Small intestine (tissue), 7 donors: Measurements from ENCODE around the gene RSBN1. TPM values are rescaled to one million over a fixed set of nuclear protein-coding genes. Genes with fewer than 3 reads are reported as not detected.

Experiments used
- DNase-seq, 2 donors: peaks; one replicate each; pipeline versions ENCODE4 v3.0.0 to v3.0.0-alpha.2; 2013
- FAIRE-seq: peaks from 2 replicates; lab custom pipeline; 2012; peaks lifted over from hg19 to GRCh38; lab: Jason Lieb, UNC
- H3K27ac ChIP-seq, 3 donors: one replicate each; pipeline ENCODE4 v1.5.1; 2013; ENCODE audit warnings: low read length in 2 of 3, mild to moderate bottlenecking in 2 of 3, control low read depth in 1 of 3, inconsistent platforms in 1 of 3, low read depth in 1 of 3, moderate library complexity in 1 of 3
- H3K27me3 ChIP-seq, 3 donors: one replicate each; pipeline ENCODE4 v1.6.1; 2013; ENCODE audit warnings: low read length in 3 of 3, inconsistent platforms in 1 of 3; ENCODE audit not compliant: control insufficient read depth in 3 of 3, insufficient read depth in 3 of 3
- H3K36me3 ChIP-seq, 3 donors: one replicate each; pipeline ENCODE4 v1.6.1; 2013; ENCODE audit warnings: low read length in 3 of 3, inconsistent platforms in 1 of 3, low read depth in 1 of 3, mild to moderate bottlenecking in 1 of 3, moderate library complexity in 1 of 3; ENCODE audit not compliant: control insufficient read depth in 3 of 3, insufficient read depth in 2 of 3
- H3K4me1 ChIP-seq, 3 donors: one replicate each; pipeline ENCODE4 v1.6.1; 2013; ENCODE audit warnings: low read length in 2 of 3, inconsistent platforms in 1 of 3, low read depth in 1 of 3, mild to moderate bottlenecking in 1 of 3, moderate library complexity in 1 of 3; ENCODE audit not compliant: control insufficient read depth in 3 of 3, insufficient read depth in 2 of 3
- H3K4me3 ChIP-seq, 3 donors: one replicate each; pipeline ENCODE4 v1.5.1; 2013; ENCODE audit warnings: low read length in 3 of 3, control low read depth in 1 of 3, inconsistent platforms in 1 of 3, low read depth in 1 of 3, mild to moderate bottlenecking in 1 of 3, moderate library complexity in 1 of 3
- H3K9me3 ChIP-seq, 2 donors: one replicate each; pipeline ENCODE4 v1.6.1; 2013; ENCODE audit warnings: low read depth in 1 of 2, low read length in 1 of 2; ENCODE audit not compliant: control insufficient read depth in 2 of 2, insufficient read depth in 1 of 2
- WGBS, 3 donors: extraction: QIAGEN DNeasy Blood & Tissue Kit; methylation state at CpG; one replicate each; pipeline ENCODE4 v1.1.7; 2013; 5-methylcytosine and 5-hydroxymethylcytosine counted together
- polyA plus RNA-seq, 4 donors: library from polyadenylated mRNA; stranded (reverse) in 3 of 4; unstranded in 1 of 4; fragments of 200-250 nt in 3 of 4; fragments of 120-200 nt in 1 of 4; gene quantifications; one replicate each; pipeline versions ENCODE4 v1.2.1 to v1.2.3, GENCODE V29; 2013
- donor health status: healthy with polysubstance abuse.
- donor health status: control.
- donor health status: control.
- donor health status: Bipolar disorder and iron deficiency.
- donor health status: healthy.

The RSBN1 gene
- polyA plus RNA-seq, 4 donors, result 4.7 to 19.5 (median 6.1) TPM

DNA sequence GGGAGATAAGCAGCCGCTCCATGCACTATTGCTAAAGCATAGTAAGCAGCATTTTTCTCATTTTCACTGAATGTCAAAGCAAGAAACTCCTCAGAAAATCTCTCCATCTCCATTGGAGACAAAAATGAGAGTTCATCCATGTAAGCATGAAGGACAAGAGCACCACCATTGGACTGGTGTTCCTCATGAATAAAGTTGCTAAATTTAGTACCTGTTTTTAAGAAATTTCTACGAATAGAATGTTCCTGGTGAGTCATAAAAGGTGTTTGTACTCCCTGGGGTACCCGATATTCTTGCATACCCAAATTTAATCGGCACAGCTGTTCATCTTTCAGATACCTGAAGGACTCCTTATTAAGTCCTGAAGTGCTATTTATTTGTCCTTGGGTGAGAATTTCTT, 14.8 kb downstream of the RSBN1 start:
- Histone ChIP-seq H3K4me1 (peaks cover 0 to 6% (median 0%) of the 10 kb centered on the region in 3 donors), H3K9me3 (no peaks in the 10 kb centered on the region), H3K27me3 (no peaks in the 10 kb centered on the region), H3K27ac (no peak overlapping the region), H3K4me3 (no peak overlapping the region), H3K36me3 (peaks cover 2 to 10% (median 2%) of the 10 kb centered on the region in 3 donors)
- WGBS, 3 donors, result 87 to 91% (median 90%) methylated on average over 4 of the region's 4 CpGs
- FAIRE-seq (no peak), DNase-seq (no peak)

DNA sequence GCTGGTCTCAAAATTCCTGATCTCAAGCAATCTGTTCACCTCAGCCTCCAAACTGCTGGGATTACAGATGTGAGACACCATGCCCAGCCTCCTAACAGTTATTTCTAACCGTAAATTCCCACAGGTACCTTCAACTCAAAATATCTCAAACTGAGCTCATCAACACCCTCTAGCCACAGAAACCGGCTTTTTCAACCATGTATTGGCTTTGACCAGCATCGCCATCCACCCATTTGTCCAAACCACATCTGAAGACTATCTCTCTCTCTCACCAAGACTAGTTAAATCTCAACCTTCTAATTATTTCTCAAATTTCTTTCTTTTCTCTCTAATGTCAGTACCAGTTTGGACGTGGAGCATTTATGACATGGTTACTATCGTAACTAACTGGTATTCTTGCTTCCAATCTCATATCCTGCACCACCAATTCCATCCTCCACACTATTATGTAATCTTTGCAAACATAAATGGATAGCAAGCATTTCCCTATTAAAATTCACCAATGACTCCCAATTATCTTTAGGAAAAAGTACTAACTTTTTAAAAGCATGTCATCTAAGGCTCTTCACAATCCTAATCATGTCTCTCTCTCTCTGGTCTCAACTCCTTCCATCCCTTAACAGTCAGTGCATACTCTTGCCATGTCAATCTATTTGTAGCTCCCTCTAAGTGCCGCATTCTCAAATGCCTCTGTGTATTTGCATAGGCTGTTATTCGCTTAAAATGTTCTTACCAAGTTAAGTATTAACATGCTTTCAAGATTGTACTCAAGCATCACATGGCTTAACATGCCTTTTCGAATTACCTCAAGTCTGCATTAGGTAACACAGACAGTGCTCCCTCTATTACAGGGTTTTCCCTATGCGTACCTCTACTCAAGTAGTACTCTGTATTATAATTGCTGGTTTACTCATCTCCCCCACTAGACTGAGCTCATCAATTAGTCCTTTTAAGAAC, 18.1 kb downstream of the RSBN1 start:
- FAIRE-seq (no peak), DNase-seq (peak in 1 of 2 donors; percentile 67)
- peaks cover 2 to 12% (median 6%) of the 10 kb centered on the region in 3 donors for H3K36me3 ChIP-seq
- H3K4me1 ChIP-seq, result peaks cover 0 to 6% (median 0%) of the 10 kb centered on the region in 3 donors
- peak overlapping the region in 1 of 3 donors; percentile 17 for H3K27ac ChIP-seq
- H3K4me3 ChIP-seq, result no peak overlapping the region
- H3K9me3 ChIP-seq, result no peaks in the 10 kb centered on the region
- 89 to 91% (median 90%) methylated on average over 9 of the region's 9 CpGs for WGBS, 3 donors
- no peaks in the 10 kb centered on the region for H3K27me3 ChIP-seq

DNA sequence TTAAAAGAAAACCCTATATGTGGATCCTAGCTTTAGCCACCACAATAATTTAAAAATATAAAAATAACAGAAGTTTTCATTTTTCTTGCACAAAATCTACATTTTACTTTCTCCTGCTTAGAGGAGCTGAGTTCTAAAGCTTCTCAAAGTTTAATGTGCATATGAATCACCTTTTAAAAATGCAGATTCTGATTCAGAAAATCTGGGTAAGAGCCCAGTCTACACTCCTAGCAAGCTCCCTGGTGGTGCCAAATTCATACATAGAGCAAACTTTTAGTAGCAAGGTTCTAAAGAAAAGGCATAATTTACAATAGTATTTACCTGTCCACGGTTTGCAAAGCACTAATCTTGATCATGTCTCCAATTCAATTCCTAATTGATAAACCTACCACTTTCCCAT, 19.3 kb downstream of the RSBN1 start:
- no peaks in the 10 kb centered on the region for H3K9me3 ChIP-seq
- DNase-seq (no peak), FAIRE-seq (no peak)
- H3K36me3 ChIP-seq, result peaks cover 2 to 12% (median 9%) of the 10 kb centered on the region in 3 donors
- H3K27me3 ChIP-seq, result no peaks in the 10 kb centered on the region
- H3K4me1 ChIP-seq, result peaks cover 0 to 6% (median 0%) of the 10 kb centered on the region in 3 donors
- no peak overlapping the region for H3K4me3 ChIP-seq
- WGBS, 3 donors, result 78 to 94% (median 83%) methylated on average over 1 of the region's 1 CpG
- H3K27ac ChIP-seq, result no peak overlapping the region

DNA sequence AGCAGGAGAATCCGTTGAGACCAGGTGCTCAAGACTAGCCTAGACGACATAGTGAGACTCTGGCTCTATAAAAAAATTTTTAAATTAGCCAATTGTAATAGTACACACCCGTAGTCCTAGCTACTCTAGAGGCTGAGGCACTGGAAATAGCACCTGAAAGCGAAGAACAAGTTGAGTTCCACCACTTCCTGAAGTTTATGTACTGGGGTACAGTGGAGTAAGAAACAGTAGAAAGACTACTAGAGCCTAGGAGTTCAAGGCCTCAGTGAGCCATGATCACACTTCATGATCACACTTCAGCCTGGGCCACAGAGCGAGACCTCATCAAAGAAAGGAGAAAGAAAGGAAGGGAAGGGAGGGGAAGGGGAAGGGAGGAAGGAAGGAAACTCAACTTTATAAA, 19.8 kb downstream of the RSBN1 start:
- Histone ChIP-seq H3K9me3 (no peaks in the 10 kb centered on the region), H3K27me3 (no peaks in the 10 kb centered on the region), H3K36me3 (peaks cover 2 to 12% (median 9%) of the 10 kb centered on the region in 3 donors), H3K27ac (peak overlapping the region in 1 of 3 donors; percentile 11), H3K4me3 (no peak overlapping the region), H3K4me1 (peaks cover 0 to 6% (median 1%) of the 10 kb centered on the region in 3 donors)
- FAIRE-seq (no peak), DNase-seq (no peak)
- WGBS, 3 donors, result 73 to 81% (median 79%) methylated on average over 5 of the region's 5 CpGs

GRCh38 chr1:113788802-113789201, 23.5 kb downstream of the RSBN1 start:
- WGBS, 3 donors, result 65 to 83% (median 82%) methylated on average over 3 of the region's 3 CpGs
- Histone ChIP-seq H3K4me1 (peaks cover 0 to 10% (median 6%) of the 10 kb centered on the region in 3 donors), H3K4me3 (no peak overlapping the region), H3K9me3 (no peaks in the 10 kb centered on the region), H3K27me3 (no peaks in the 10 kb centered on the region), H3K27ac (no peak overlapping the region), H3K36me3 (peaks cover 0 to 7% (median 4%) of the 10 kb centered on the region in 3 donors)
- no peak for DNase-seq
- no peak for FAIRE-seq

DNA sequence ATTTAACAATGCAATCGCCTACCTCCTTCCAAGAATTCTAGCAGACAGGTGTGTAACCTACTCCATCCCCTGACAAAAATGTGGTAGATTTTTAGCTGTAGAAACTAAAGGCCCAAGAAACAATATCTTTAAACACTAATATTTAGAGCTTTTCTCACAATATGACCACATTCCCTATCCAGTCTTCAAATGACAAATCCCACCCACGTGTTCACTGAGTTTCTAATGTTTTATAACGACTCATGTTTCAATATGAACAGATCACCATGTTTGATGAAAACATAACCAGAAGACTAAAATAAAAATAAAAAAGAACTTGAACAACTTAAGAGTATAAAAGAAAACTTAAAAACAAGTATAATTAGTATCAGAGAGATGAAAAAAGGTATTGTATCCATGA, 24.6 kb downstream of the RSBN1 start:
- FAIRE-seq, result no peak
- H3K4me1 ChIP-seq, result peaks cover 0 to 10% (median 6%) of the 10 kb centered on the region in 3 donors
- no peak overlapping the region for H3K4me3 ChIP-seq
- H3K27ac ChIP-seq, result no peak overlapping the region
- WGBS, 3 donors, result 81 to 90% (median 87%) methylated on average over 3 of the region's 3 CpGs
- DNase-seq, result no peak
- H3K36me3 ChIP-seq, result peaks cover 0 to 7% (median 4%) of the 10 kb centered on the region in 3 donors
- no peaks in the 10 kb centered on the region for H3K27me3 ChIP-seq
- no peaks in the 10 kb centered on the region for H3K9me3 ChIP-seq

DNA sequence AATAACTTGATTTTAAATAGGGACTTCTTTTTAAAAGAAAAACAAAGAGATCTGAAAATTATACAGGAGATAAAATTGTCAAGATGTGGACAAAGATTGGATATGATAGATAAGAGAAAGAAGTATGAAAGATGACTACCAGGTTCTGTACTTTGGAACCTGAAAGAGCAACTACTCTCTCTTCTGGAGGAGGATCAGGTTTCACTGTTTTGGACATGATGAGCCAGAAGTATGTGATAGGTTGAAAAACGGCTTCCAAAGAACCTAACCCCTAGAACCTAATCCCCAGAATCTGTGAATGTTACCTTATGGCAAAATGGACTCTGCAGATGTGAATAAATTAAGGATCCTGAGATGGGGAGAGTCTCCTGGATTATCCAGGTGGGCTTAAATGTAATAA, 26.2 kb downstream of the RSBN1 start:
- Histone ChIP-seq H3K27ac (no peak overlapping the region), H3K4me3 (no peak overlapping the region), H3K36me3 (peaks cover 0 to 7% (median 2%) of the 10 kb centered on the region in 3 donors), H3K9me3 (no peaks in the 10 kb centered on the region), H3K27me3 (no peaks in the 10 kb centered on the region), H3K4me1 (peaks cover 0 to 15% (median 6%) of the 10 kb centered on the region in 3 donors)
- WGBS, 3 donors, result 30 to 57% (median 56%) methylated on average over 1 of the region's 1 CpG
- FAIRE-seq, result no peak
- no peak for DNase-seq

GRCh38 chr1:113784104-113784779, 28.0 kb downstream of the RSBN1 start:
- no peak overlapping the region for H3K4me3 ChIP-seq
- peak; percentile 40 to 66 for DNase-seq
- no peak for FAIRE-seq
- H3K27me3 ChIP-seq, result no peaks in the 10 kb centered on the region
- peaks cover 0 to 4% (median 2%) of the 10 kb centered on the region in 3 donors for H3K36me3 ChIP-seq
- H3K27ac ChIP-seq, result peak overlapping the region; percentile 5 to 50 (median 49)
- H3K9me3 ChIP-seq, result no peaks in the 10 kb centered on the region
- peaks cover 0 to 21% (median 6%) of the 10 kb centered on the region in 3 donors for H3K4me1 ChIP-seq
- 58 to 71% (median 69%) methylated on average over 5 of the region's 5 CpGs for WGBS, 3 donors
